Kidney (tissue), 14 donors: ENCODE results near the gene CCDC6. TPM values are rescaled to one million over a fixed set of nuclear protein-coding genes. Genes with fewer than 3 reads are reported as not detected.

Experiments used
- DNase-seq, 5 donors: peaks; one replicate each; pipeline ENCODE4 v3.0.0-alpha.2; 2013 to 2020
- FAIRE-seq: peaks from 2 replicates; lab custom pipeline; 2012; peaks lifted over from hg19 to GRCh38; lab: Jason Lieb, UNC
- H3K27ac ChIP-seq, 2 donors: one replicate each; pipeline ENCODE4 v1.7.0; 2013; ENCODE audit warnings: low read depth in 2 of 2, low read length in 2 of 2, inconsistent platforms in 1 of 2
- H3K27me3 ChIP-seq: one replicate; pipeline ENCODE4 v1.7.1; 2013; ENCODE audit warnings: low read length, inconsistent platforms; ENCODE audit not compliant: control insufficient read depth, insufficient read depth
- H3K36me3 ChIP-seq, 3 donors: one replicate each; pipeline versions ENCODE4 v1.7.0 to v1.7.1; 2013; ENCODE audit warnings: low read length in 3 of 3, control low read depth in 1 of 3, inconsistent platforms in 1 of 3; ENCODE audit not compliant: insufficient read depth in 3 of 3, control insufficient read depth in 2 of 3
- H3K4me1 ChIP-seq, 3 donors: one replicate each; pipeline versions ENCODE4 v1.7.0 to v1.7.1; 2013; ENCODE audit warnings: low read length in 3 of 3, inconsistent platforms in 1 of 3, low read depth in 1 of 3; ENCODE audit not compliant: control insufficient read depth in 2 of 3, insufficient read depth in 2 of 3
- H3K4me3 ChIP-seq, 3 donors: one replicate each; pipeline versions ENCODE4 v1.7.0 to v1.8.1; 2013; ENCODE audit warnings: low read length in 3 of 3, control low read depth in 1 of 3, inconsistent platforms in 1 of 3
- H3K9ac ChIP-seq, 3 donors: one replicate each; pipeline versions ENCODE4 v1.7.0 to v1.7.1; 2013; ENCODE audit warnings: low read length in 3 of 3, control low read depth in 1 of 3, inconsistent platforms in 1 of 3
- H3K9me3 ChIP-seq, 3 donors: one replicate each; pipeline versions ENCODE4 v1.7.0 to v1.7.1; 2013; ENCODE audit warnings: low read length in 3 of 3, control low read depth in 1 of 3, inconsistent platforms in 1 of 3; ENCODE audit not compliant: control insufficient read depth in 2 of 3, insufficient read depth in 1 of 3
- intact Hi-C: fragments of 100-400 bp; cut with DNase I; formaldehyde crosslinking; loops from one replicate; pipeline ENCODE4 v1.11.1; 2022
- polyA plus RNA-seq: library from polyadenylated mRNA; stranded (reverse); fragments of 350-450 nt; fragmentation: Illumina TruSeq; extraction: RNeasy Lipid Tissue Mini Kit (QIAGEN cat#74804); gene quantifications from one replicate; pipeline ENCODE4 v1.2.3, GENCODE V29; 2014; ENCODE audit warnings: low read depth, low replicate concordance; ENCODE audit not compliant: insufficient read depth
- total RNA-seq: library from RNA; stranded (reverse); fragmentation: NEBNext Ultra II Directional; extraction: Animal tissue kit (Norgen Biotek cat#: 25700); gene quantifications from one replicate; pipeline ENCODE4 v1.2.1, GENCODE V29; 2021
- TF ChIP-seq, protein P1 (sequence below): IDR thresholded peaks from 3 replicates; pipeline ENCODE4 v1.5.1; 2012; ENCODE audit warnings: mild to moderate bottlenecking, moderate library complexity, borderline replicate concordance; ENCODE audit not compliant: insufficient read depth; ENCODE audit errors: extremely low read depth
- donor health status: control.
- donor health status: control.
- donor health status: control.
- donor health status: control.
- donor health status: control.
- donor health status: DM: yes; HTN: yes; CAD: no.
- donor health status: Normal renal cell carcinoma (clear cell type).

The CCDC6 gene
- total and polyA plus RNA-seq, 2 donors from 2014 or later: 15.5 to 47.0 TPM

DNA sequence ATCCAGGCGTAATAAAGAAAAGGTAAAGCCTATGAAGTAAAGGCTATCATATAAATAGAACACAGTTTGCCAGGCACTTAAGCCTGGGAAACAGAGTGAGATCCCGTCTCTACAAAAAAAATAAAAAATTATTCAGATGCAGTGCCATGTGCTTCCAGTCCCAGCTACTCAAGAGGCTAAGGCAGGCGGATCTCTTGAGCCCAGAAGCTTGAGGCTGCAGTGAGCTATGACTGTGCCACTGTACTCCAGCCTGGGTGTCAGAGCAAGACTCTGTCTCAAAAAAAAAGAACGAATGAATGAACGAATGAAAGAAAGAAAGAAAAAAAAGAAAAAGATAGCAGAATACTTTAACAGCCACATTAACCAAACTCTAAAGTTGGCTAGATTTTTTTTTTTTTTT is 85.9 kb downstream of the CCDC6 start:
- no peak for FAIRE-seq
- Histone ChIP-seq H3K4me1 (peaks cover 0 to 10% (median 0%) of the 10 kb centered on the region in 3 donors), H3K9me3 (no peaks in the 10 kb centered on the region), H3K27ac (no peak overlapping the region), H3K36me3 (no peaks in the 10 kb centered on the region), H3K4me3 (no peak overlapping the region), H3K9ac (no peak overlapping the region), H3K27me3 (no peaks in the 10 kb centered on the region)
- DNase-seq: no peak
- TF ChIP-seq, protein P1, sequence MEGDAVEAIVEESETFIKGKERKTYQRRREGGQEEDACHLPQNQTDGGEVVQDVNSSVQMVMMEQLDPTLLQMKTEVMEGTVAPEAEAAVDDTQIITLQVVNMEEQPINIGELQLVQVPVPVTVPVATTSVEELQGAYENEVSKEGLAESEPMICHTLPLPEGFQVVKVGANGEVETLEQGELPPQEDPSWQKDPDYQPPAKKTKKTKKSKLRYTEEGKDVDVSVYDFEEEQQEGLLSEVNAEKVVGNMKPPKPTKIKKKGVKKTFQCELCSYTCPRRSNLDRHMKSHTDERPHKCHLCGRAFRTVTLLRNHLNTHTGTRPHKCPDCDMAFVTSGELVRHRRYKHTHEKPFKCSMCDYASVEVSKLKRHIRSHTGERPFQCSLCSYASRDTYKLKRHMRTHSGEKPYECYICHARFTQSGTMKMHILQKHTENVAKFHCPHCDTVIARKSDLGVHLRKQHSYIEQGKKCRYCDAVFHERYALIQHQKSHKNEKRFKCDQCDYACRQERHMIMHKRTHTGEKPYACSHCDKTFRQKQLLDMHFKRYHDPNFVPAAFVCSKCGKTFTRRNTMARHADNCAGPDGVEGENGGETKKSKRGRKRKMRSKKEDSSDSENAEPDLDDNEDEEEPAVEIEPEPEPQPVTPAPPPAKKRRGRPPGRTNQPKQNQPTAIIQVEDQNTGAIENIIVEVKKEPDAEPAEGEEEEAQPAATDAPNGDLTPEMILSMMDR: no peak
- intact Hi-C loops: no loop called here

DNA sequence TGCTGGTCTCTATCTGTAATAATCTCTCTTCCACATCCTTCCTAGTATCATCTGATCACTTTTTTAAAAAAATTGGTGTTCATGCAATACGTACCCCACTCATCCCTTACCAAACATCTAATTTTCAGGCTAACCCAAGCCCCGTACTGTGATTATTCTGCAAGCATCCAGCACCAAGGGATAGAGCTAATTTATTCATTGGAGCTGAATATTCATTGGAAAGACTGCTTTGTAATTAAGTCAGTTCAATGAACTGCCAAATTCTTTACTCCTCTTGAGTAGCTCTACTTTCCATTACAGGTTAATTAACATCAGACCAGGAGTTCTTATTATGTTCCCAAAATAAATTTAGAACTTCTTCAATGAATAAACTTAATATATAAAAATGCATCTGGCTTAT is 86.7 kb downstream of the CCDC6 start:
- Histone ChIP-seq H3K4me3 (no peak overlapping the region), H3K36me3 (no peaks in the 10 kb centered on the region), H3K27ac (no peak overlapping the region), H3K4me1 (peaks cover 0 to 10% (median 0%) of the 10 kb centered on the region in 3 donors), H3K27me3 (no peaks in the 10 kb centered on the region), H3K9me3 (no peaks in the 10 kb centered on the region), H3K9ac (no peak overlapping the region)
- TF ChIP-seq, protein P1: no peak
- intact Hi-C loops: no loop called here
- no peak for DNase-seq
- FAIRE-seq: no peak

DNA sequence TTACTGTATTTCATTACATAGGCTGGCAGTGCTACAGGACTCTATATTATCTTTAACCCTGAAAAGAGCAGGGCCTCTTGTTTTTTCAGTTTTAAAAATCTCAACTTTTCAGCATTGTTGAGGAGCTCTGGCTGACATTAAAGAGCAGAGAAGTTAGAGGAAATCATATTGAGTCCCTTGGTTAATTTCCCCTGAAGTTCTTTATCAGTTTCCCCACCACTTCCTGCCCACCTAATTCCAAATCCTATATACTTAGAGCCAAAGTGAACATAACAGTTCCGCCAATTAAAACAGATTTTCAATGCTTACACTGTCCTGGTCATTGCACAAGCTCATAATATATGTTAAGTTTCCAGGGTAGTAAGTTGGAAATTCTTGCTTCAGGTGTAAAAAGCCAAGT is 87.1 kb downstream of the CCDC6 start:
- TF ChIP-seq, protein P1: no peak
- intact Hi-C loops: no loop called here
- H3K9me3 ChIP-seq: no peaks in the 10 kb centered on the region
- H3K27ac ChIP-seq: no peak overlapping the region
- peaks cover 0 to 10% (median 0%) of the 10 kb centered on the region in 3 donors for H3K4me1 ChIP-seq
- peaks cover 0 to 2% (median 0%) of the 10 kb centered on the region in 3 donors for H3K36me3 ChIP-seq
- no peak for DNase-seq
- FAIRE-seq: no peak
- H3K4me3 ChIP-seq: no peak overlapping the region
- no peak overlapping the region for H3K9ac ChIP-seq
- no peaks in the 10 kb centered on the region for H3K27me3 ChIP-seq

DNA sequence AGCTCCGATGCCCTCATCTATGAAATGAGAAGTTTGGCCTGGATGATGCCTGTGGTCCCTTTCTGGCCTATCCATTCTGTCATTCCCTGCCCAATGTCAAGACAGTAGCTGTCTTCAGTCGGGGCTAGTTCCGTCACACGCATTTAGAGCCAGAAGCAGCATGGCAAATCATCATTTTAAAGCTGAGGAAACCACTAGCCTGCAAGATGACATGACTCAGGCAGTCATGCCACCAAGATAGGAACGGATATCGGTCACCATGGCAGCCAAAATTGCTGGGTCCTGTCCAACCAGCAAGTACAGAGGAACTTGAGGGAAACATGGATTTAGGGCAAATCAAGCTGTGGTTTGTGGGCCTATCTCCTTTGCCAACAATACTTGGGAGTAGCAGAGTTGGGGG is 88.6 kb downstream of the CCDC6 start:
- intact Hi-C loops: no loop called here

More for the DNA sequence above, 88.6 kb downstream of the CCDC6 start:
- DNase-seq (no peak), FAIRE-seq (no peak)
- Histone ChIP-seq H3K9ac (no peak overlapping the region), H3K9me3 (no peaks in the 10 kb centered on the region), H3K27me3 (no peaks in the 10 kb centered on the region), H3K4me1 (peaks cover 0 to 10% (median 0%) of the 10 kb centered on the region in 3 donors), H3K4me3 (no peak overlapping the region), H3K36me3 (peaks cover 0 to 3% (median 0%) of the 10 kb centered on the region in 3 donors), H3K27ac (no peak overlapping the region)
- TF ChIP-seq, protein P1: no peak
